Dermis blood vessel endothelial cell (primary cell): ENCODE results near the gene ERP44. TPM values are rescaled to one million over a fixed set of nuclear protein-coding genes. Genes with fewer than 3 reads are reported as not detected.
"Not testable (repeated sequence)": the region's sequence is repeated elsewhere in the genome, so short reads cannot be mapped to it uniquely, and the experiment has no call there.

Experiments used
- DNase-seq: peaks from one replicate; pipeline ENCODE4 v3.0.0; 2010
- total RNA-seq: library from RNA; depleted of rRNA; stranded (reverse); fragments of >200 nt; gene quantifications from 2 replicates; pipeline ENCODE4 v1.2.3, GENCODE V29; 2014

ERP44 gene
- total RNA-seq, 1 donor from 2014 or later = 9.4 TPM

- DNase-seq = no peak
Measured at GRCh38 chr9:100100146-100100667, 1.4 kb upstream of the ERP44 start.

DNA sequence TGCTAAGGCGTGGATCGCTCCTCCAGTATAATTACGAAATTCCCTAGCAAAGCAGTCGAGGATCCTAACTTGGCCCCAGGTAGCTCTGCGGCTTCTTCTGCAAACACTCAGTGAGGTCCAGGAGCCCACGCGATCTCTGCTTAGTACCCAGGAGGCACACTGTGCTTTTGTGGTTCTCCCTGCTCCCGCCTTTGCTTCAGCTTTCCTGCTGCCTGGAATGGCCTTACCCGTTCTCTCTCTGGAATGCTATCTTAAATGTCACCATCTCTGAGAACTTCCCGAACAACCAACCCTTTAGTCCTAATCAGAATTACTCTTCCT lies 882 bp upstream of the ERP44 start:
- no peak for DNase-seq

DNA sequence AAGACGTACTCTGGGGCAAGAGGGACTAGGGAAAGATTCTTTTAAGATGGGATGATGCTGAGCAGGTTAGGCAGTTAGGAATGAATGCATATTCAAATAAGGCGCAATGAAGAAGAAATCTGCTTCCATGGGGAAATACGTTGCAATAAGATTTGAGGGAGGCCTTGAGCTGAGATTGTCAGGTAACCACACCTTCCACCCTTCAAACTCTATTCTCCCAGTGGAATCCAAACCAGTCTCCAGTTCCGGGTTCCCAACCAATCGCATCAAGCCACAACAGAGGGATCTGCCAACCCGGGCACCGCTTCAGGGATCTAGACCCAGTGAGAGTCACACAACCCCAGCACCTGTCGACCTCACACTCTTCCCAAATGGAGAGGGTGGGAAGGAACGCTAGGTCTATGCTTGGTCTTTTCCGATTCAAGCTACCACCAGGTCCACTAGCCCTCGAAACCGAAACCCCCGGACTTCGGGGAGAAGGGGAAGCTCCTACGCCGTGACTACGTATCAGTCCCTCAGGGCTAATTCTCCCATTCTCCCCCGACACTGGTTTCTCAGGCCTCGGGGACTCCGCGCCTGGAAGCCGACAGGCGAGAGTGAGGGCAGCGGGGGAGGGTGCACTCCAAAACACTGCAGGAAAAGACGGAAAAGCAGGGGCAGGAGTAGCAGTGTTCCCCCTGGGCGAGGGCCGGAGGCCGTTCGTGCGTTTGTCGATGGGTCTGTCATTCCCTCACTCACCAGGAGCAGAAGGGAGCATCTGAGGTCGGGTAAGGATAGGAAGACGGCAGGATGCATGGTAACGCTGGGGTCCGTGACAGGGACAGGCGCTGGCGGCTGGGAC lies 534 bp downstream of the ERP44 start:
- peak; percentile 76 for DNase-seq

- DNase-seq = no peak
Measured at GRCh38 chr9:100096378-100096916, 2.4 kb downstream of the ERP44 start.

- DNase-seq = not testable (repeated sequence)
Measured at GRCh38 chr9:100094411-100094810, 4.4 kb downstream of the ERP44 start.

- no peak for DNase-seq
Measured at GRCh38 chr9:100092066-100092465, 6.7 kb downstream of the ERP44 start.

GRCh38 chr9:100091650-100092049 lies 7.2 kb downstream of the ERP44 start:
- no peak for DNase-seq

DNA sequence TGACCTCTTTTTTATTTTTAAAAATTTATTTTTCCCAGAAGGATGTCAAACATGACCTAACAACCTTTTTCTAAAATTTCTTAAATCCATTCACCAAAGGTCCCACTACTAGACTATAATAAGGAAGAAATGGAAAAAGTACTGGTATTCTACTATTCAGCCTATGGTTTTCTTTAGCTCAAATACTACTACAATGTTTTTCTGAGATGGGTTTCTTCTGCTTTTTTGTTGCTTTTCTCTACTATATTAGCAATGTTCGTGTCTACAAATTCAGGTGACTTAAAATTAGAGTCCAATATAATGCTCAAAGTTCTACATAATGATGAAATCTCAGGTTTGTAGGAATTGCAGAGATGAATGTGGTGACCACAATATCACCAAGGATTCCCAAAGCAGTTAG lies 7.9 kb downstream of the ERP44 start:
- DNase-seq = no peak

- DNase-seq = peak; percentile 30
Measured at GRCh38 chr9:100088202-100088601, 10.6 kb downstream of the ERP44 start.

DNA sequence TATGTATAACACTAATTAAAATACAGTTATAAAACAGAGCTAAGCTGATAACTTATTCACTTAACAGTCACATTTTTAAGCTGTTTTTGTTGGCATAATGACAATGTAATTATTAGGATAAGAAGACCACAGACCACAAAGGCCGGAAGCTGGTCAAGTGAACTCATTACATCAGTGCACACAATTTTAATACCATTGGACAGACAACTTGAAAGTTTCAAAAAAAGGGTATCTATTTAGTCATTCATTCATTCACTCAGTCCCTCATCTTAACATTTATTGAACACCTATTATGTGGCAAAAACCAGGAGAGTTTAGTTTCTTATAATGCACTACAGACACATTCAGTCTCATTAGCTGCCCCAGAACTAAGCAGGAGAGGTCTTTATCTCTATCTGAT lies 11.6 kb downstream of the ERP44 start:
- peak; percentile 85 for DNase-seq

GRCh38 chr9:100086097-100086635 lies 12.6 kb downstream of the ERP44 start:
- no peak for DNase-seq

GRCh38 chr9:100084734-100085133 lies 14.1 kb downstream of the ERP44 start:
- DNase-seq = no peak

DNA sequence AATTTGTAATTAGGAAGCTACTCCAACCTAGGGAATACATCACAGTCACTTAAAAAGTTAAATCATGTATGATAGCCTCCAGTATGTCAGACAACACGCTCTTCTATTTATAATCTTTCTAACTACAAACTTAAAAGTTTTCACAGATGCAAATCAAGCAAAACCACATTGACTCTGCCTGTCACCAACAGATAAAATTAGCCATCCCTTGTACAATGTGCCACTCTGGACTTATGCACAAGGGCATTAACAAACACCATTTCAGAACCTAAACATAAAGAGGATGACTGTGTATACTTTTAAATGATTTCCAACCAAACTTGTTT lies 14.7 kb downstream of the ERP44 start:
- DNase-seq = no peak

GRCh38 chr9:100083448-100084127 lies 15.2 kb downstream of the ERP44 start:
- DNase-seq = no peak

DNA sequence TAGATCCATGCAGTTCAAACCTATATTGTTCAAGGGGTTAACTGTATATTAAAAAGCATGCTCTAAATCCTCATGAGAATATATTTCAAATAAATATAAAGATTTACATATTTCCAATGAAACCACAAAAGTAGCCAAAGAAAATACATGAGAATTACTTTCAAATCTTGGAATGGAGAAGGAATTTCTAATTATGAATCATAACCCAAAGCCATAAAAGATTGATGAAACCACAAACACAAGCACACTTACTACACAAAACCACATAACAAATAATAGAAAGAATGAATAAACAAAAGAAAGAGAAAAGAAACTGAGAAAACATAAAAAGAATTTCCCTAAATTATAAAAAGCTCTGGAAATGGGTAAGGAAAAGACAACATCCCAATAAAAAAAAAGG lies 16.0 kb downstream of the ERP44 start:
- DNase-seq = no peak

DNA sequence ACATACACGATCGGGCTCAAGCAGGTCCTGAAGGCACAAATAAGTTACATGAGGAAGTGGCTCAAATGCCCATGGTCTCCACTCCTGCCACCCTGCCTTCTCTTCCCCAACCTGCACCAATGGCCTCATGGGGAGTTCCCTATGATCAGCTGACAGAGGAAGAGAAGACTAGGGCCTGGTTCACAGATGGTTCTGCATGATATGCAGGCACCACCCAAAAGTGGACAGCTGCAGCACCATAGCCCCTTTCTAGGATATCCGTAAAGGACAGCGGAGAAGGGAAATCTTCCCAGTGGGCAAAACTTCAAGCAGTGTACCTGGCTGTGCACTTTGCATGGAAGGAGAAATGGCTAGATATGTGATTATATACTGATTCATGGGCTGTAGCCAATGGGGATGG lies 22.5 kb downstream of the ERP44 start:
- not testable (repeated sequence) for DNase-seq

- no peak for DNase-seq
Measured at GRCh38 chr9:100074989-100075388, 23.8 kb downstream of the ERP44 start.

DNA sequence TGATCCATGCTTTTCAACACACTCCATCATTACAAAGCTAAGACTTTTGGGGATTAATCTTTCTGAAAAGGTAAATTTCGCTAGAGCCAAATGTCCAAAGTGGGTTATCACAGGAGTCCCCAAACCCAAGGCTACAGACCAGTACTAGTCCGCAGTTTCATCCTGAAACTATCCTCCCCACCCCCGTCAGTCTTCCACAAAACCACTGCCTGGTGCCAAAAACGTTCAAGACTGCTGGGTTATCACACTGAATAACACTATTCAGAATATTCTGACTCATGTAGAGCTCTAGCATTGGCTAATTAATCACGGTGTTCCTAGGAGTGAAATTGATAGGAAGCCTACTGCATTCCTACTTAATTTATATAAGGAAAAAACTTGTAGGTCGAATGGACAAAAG lies 24.7 kb downstream of the ERP44 start:
- DNase-seq = no peak

GRCh38 chr9:100072805-100073204 lies 26.0 kb downstream of the ERP44 start:
- DNase-seq = no peak

DNA sequence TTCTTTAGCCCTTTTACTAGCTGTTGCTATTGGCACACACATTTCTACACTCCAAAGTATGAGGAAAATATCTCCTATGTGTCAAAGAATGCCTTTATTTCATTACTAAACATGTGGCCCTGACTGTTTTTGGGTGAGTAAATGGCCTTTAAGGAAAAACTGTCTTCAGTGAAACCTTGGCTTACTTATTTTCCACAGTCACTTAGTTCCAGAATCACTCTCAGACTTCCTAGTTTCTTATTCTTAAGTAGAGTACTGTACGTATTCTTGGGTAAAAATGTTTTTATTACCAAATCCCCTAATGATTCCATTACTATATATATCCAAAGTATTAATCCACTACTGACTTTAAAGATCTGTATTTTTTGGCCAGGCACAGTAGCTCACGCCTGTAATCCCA lies 27.5 kb downstream of the ERP44 start:
- DNase-seq = no peak

DNA sequence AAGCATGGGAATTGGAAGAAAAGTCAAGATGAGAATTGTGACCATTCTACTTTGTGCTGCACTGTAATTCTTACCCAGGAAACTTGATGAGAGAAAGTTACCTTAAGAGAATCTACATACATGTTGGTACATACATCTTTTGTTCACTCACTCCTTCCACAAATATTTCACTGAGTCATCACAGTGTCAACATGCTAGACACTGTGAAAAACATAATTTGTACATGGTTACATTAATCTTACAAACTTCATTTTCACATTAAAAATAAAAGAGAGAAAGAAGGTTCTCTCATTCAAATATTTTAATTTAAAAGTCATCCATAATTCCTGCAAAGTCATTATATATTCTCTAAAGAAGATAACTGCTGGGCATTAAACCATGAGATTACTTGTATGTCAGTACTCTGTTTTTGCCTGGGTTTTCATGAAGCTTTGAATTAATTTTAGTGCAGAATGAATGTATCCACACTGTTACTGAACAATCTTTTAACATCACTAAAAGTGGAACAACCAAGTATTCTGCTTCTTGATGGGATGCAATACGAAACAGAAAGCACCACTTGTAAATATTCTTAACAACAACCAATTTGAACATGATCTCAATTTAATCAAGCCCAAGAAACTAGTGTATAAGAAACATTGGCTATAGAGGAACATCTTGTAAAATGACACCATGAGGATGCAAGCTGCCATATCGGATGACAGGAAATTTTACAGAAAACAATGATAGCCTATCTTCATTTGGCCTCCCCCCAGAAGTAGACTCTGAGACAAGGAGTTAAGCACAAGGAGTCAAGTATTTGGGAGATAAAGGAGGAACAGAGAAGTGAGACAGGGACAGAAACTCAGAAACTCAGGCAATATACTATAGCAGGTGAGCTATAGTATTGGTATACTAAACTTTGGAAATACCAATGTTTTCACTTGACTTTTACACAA lies 28.4 kb downstream of the ERP44 start:
- DNase-seq = no peak

DNA sequence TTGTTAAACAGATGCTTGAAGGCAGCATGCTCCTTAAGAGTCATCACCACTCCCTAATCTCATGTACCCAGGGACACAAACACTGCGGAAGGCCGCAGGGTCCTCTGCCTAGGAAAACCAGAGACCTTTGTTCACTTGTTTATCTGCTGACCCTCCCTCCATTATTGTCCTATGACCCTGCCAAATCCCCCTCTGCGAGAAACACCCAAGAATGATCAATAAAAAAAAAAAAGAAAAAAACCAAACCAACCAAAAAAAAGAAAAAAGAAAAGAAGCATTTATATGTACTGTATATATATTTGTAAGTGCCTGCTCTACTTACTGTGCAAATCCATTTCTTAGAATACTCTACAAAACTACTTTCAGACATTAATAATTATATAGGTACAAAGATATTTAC lies 29.7 kb downstream of the ERP44 start:
- not testable (repeated sequence) for DNase-seq

DNA sequence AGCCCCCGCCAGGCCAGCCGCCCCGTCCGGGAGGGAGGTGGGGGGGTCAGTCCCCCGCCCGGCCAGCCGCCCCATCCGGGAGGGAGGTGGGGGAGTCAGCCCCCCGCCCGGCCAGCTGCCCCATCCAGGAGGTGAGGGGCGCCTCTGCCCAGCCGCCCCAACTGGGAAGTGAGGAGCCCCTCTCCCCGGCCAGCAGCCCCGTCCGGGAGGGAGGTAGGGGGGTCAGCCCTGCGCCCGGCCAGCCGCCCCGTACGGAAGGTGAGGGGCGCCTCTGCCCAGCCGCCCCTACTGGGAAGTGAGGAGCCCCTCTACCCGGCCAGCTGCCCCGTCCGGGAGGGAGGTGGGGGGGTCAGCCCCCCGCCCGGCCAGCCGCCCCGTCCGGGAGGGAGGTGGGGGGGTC lies 30.8 kb downstream of the ERP44 start:
- not testable (repeated sequence) for DNase-seq
